Skeletal muscle tissue (tissue), 4 donors: ENCODE results near the gene WDFY3. TPM values are rescaled to one million over a fixed set of nuclear protein-coding genes. Genes with fewer than 3 reads are reported as not detected.

Experiments used
- H3K27ac ChIP-seq: one replicate; pipeline ENCODE4 v1.7.0; 2013; ENCODE audit warnings: mild to moderate bottlenecking, low read depth, low read length, inconsistent platforms
- H3K27me3 ChIP-seq, 3 donors: one replicate each; pipeline ENCODE4 v1.7.0; 2013; ENCODE audit warnings: low read length in 3 of 3; ENCODE audit not compliant: control insufficient read depth in 3 of 3, insufficient read depth in 3 of 3
- H3K36me3 ChIP-seq, 3 donors: one replicate each; pipeline ENCODE4 v1.7.0; 2013; ENCODE audit warnings: low read length in 3 of 3; ENCODE audit not compliant: control insufficient read depth in 3 of 3, insufficient read depth in 3 of 3
- H3K4me1 ChIP-seq, 3 donors: one replicate each; pipeline ENCODE4 v1.7.0; 2013; ENCODE audit warnings: low read length in 3 of 3, mild to moderate bottlenecking in 3 of 3; ENCODE audit not compliant: control insufficient read depth in 3 of 3, insufficient read depth in 3 of 3
- H3K4me3 ChIP-seq, 3 donors: one replicate each; pipeline ENCODE4 v1.7.0; 2013; ENCODE audit warnings: low read length in 3 of 3
- H3K9ac ChIP-seq, 3 donors: one replicate each; pipeline ENCODE4 v1.7.0; 2013; ENCODE audit warnings: low read length in 3 of 3, mild to moderate bottlenecking in 3 of 3, moderate library complexity in 2 of 3, low read depth in 1 of 3
- H3K9me3 ChIP-seq, 3 donors: one replicate each; pipeline ENCODE4 v1.7.0; 2013; ENCODE audit warnings: low read length in 3 of 3; ENCODE audit not compliant: control insufficient read depth in 3 of 3
- total RNA-seq: library from RNA; depleted of rRNA; stranded (reverse); fragments of >200 nt; gene quantifications from one replicate; pipeline ENCODE4 v1.2.3, GENCODE V29; 2014
- donor health status: Osteomylitis.

Gene WDFY3, protein sequence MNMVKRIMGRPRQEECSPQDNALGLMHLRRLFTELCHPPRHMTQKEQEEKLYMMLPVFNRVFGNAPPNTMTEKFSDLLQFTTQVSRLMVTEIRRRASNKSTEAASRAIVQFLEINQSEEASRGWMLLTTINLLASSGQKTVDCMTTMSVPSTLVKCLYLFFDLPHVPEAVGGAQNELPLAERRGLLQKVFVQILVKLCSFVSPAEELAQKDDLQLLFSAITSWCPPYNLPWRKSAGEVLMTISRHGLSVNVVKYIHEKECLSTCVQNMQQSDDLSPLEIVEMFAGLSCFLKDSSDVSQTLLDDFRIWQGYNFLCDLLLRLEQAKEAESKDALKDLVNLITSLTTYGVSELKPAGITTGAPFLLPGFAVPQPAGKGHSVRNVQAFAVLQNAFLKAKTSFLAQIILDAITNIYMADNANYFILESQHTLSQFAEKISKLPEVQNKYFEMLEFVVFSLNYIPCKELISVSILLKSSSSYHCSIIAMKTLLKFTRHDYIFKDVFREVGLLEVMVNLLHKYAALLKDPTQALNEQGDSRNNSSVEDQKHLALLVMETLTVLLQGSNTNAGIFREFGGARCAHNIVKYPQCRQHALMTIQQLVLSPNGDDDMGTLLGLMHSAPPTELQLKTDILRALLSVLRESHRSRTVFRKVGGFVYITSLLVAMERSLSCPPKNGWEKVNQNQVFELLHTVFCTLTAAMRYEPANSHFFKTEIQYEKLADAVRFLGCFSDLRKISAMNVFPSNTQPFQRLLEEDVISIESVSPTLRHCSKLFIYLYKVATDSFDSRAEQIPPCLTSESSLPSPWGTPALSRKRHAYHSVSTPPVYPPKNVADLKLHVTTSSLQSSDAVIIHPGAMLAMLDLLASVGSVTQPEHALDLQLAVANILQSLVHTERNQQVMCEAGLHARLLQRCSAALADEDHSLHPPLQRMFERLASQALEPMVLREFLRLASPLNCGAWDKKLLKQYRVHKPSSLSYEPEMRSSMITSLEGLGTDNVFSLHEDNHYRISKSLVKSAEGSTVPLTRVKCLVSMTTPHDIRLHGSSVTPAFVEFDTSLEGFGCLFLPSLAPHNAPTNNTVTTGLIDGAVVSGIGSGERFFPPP (N-terminal part only)
- 100 TPM for total RNA-seq

DNA sequence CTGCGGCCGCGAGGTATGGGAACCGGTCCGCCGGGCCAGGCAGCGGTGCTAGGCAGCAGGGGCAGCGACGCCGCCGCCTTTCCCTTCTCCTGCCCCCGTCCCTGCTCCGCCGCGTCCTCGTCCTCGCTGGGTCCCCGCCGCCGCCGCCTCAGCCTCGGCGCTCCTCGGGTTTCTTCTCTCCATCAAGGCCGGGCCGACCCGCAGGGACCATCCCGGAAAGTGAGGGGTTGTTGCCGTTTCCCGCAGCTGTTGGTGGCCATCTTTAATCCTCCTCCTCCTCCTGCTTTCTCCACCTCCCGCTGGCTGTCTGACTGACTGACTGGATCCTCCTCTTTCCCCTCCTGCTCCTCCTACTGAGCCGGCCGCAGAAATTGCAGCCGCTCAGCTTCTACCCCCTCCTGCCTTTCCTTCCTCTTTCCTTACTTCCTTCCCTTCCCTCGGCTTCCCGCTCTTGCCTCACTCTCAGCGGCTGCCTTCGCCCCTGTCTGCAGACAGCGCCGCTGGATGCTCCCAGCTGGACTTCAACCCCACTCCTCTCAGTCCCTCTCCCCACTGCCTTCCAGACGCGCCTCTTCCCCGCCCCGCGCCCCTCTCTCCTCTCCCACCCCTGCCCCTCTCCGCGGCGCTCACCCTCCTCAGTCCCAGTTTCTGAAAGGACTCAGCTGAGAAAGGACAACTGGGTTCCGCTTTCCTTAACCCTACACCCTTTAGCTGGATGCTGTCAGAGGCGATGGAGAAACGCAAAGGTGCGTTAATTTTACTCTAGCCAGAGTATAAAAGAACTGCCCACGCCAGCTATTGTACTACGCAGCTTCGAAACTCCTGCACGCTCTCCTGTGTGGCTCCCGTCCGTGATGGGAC is at the start of gene WDFY3:
Gene WDFY3, minus strand, starts transcription at position 309 of the 861 bp plus-strand sequence. CDS start 106,099 bp downstream, outside the sequence.
- no peaks in the 10 kb centered on the region for H3K36me3 ChIP-seq
- peak within 1 kb of the TSS; percentile 86 to 95 (median 88) for H3K9ac ChIP-seq
- no peaks in the 10 kb centered on the region for H3K27me3 ChIP-seq
- peak within 1 kb of the TSS; percentile 79 to 99 (median 84) for H3K4me3 ChIP-seq
- no peaks in the 10 kb centered on the region for H3K9me3 ChIP-seq
- peaks cover 4 to 11% (median 8%) of the 10 kb centered on the region in 3 donors for H3K4me1 ChIP-seq
- H3K27ac ChIP-seq, result peak within 1 kb of the TSS; percentile 84

DNA sequence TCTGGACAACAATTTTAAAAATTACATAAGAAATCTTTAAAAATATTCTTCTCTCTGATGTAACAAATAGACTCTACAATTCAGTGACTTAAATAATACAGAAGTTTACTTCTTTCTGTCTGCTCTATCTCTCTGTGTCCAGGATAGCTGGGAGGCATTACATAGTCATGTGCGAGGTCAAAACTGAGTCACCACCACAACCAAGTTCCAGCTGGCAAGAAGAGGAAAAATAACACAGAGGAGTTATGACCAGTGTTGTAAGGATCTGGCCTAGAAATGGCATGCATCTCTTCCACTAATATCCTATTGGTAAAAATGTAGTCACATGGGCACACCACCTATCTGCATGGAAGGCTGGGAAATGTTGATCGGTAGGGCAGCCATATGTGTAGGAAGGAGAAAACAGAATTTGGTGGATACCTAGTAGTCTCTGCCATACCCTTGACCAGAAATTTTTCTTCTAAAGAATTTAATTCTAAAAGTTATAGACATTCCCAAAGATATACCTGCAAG is 39.4 kb upstream of the WDFY3 start:
- Histone ChIP-seq H3K4me1 (no peaks in the 10 kb centered on the region), H3K27me3 (no peaks in the 10 kb centered on the region), H3K27ac (no peak overlapping the region), H3K9ac (no peak overlapping the region), H3K9me3 (no peaks in the 10 kb centered on the region), H3K4me3 (no peak overlapping the region), H3K36me3 (peaks cover 0 to 2% (median 0%) of the 10 kb centered on the region in 3 donors)

DNA sequence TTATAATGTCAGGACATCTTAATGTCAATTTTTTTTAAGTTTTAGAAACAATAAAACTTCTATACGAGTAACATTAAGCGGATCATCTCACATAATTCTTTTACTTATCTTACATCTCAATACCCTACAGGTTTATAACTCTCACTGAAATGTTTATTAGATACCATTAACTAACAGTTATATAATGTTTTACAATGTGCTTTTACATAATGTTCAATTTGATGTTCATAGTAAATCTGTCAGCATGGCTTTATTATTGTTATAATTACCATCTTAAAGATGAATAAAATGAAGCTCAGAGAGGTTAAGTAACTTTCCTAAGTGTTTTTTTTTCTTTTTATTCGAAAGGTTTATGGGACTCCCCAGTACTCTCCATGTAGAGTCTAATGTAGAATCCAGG is 33.9 kb upstream of the WDFY3 start:
- Histone ChIP-seq H3K27ac (no peak overlapping the region), H3K4me3 (no peak overlapping the region), H3K9ac (no peak overlapping the region), H3K27me3 (no peaks in the 10 kb centered on the region), H3K9me3 (no peaks in the 10 kb centered on the region), H3K36me3 (no peaks in the 10 kb centered on the region), H3K4me1 (no peaks in the 10 kb centered on the region)

DNA sequence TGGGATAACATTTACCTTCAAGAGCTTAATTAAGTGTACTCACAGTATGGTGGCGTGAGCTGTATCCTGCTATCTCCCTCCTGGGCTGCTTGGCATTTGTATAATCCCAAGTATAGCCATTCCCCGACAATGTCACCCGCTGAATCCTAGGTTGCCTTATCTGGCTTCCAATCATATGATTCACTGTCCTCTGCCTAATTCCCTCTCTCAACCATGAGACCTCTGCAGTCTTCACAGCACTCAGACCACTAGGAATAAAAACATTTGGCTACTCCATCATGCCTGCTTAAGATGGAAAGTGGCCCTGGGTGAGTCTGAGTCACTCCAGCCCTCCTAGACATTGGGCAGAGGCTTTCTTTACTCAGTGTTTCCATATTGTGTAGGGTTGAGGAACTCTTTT is 28.9 kb upstream of the WDFY3 start:
- H3K36me3 ChIP-seq, result no peaks in the 10 kb centered on the region

DNA sequence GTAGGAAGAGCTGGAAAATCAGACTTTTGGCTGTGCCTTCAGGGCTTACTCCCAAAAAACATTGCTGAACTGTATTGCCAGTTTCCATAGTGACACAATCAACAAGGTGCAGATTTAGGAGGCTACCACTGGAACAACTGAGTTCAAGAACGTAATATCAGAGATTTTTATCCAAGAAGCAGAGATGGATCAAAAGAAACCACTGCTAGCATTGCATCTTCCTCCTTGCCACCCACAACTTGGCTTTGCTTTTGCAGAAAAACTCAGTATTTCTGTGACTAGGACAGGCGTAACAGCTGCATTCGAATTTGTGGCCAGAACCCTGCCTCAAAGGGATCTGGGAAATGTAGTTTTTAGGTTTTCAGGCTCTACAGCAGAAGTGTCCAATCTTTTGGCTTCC is 27.8 kb upstream of the WDFY3 start:
- Histone ChIP-seq H3K9me3 (no peaks in the 10 kb centered on the region), H3K27me3 (no peaks in the 10 kb centered on the region), H3K4me1 (no peaks in the 10 kb centered on the region), H3K4me3 (no peak overlapping the region), H3K36me3 (no peaks in the 10 kb centered on the region), H3K27ac (no peak overlapping the region), H3K9ac (no peak overlapping the region)

More for the DNA sequence above, 28.9 kb upstream of the WDFY3 start:
- Histone ChIP-seq H3K9me3 (no peaks in the 10 kb centered on the region), H3K27ac (no peak overlapping the region), H3K4me3 (no peak overlapping the region), H3K27me3 (no peaks in the 10 kb centered on the region), H3K4me1 (no peaks in the 10 kb centered on the region), H3K9ac (no peak overlapping the region)

DNA sequence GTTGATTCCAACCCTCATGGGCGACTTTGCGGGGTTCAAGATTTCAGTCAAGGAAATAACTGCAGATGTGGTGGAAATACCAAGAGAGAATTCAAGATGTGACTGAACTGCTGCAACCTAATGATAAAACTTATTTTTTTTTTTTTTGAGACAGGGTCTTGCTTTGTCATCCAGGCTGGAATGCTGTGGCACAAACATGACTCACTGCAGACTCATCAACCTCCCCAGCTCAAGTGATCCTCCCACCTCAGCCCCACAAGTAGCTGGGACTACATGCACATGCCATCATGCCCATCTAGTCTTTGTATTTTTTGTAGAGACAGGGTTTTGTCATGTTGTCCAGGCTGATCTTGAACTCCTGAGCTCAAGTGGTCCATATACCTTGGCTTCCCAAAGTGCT is 19.5 kb upstream of the WDFY3 start:
- no peaks in the 10 kb centered on the region for H3K4me1 ChIP-seq
- no peak overlapping the region for H3K4me3 ChIP-seq
- H3K27me3 ChIP-seq, result no peaks in the 10 kb centered on the region
- no peak overlapping the region for H3K27ac ChIP-seq
- no peaks in the 10 kb centered on the region for H3K9me3 ChIP-seq
- no peaks in the 10 kb centered on the region for H3K36me3 ChIP-seq
- H3K9ac ChIP-seq, result no peak overlapping the region

DNA sequence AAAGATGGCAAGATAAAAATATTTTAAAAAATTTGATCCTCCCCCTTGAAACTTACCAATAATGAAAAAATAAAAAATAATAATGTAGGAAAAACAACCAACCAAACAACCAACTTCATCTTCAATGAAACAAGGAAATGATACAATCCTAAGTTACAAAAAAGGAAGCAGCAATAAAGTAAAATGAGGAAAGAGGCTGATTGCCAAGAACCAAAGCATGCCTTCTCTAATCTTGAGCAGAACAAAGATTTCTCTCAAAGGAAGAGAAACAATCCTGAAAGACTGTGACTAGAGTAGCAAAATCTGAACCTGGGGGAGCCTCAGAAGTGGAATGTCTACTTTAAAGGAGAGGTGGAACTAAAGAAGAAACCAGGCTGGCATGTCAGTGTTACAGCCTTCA is 10.9 kb upstream of the WDFY3 start:
- H3K27me3 ChIP-seq, result no peaks in the 10 kb centered on the region
- H3K27ac ChIP-seq, result no peak overlapping the region
- H3K9me3 ChIP-seq, result no peaks in the 10 kb centered on the region
- H3K4me3 ChIP-seq, result no peak overlapping the region
- peaks cover 0 to 2% (median 0%) of the 10 kb centered on the region in 3 donors for H3K36me3 ChIP-seq
- no peak overlapping the region for H3K9ac ChIP-seq
- H3K4me1 ChIP-seq, result no peaks in the 10 kb centered on the region

DNA sequence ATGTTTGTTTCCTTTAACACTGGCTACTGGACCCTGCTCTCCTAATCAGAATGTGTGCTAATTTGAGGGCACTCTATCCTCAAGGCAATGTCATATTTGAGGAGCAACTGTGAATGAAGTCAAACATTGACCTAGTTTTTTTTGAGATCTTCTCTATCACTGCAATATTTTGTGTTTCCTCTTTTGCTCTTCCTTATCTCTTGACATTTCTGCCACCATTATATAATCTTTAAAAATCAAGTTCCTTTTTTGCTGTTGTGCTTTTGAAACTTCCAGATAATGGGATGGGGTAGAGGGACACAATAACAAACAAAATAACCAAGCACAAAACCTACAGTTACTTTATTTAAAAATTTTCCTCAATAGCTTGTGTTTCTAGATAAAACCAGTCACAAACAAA is 7.4 kb upstream of the WDFY3 start:
- Histone ChIP-seq H3K27me3 (no peaks in the 10 kb centered on the region), H3K4me3 (no peak overlapping the region), H3K9me3 (no peaks in the 10 kb centered on the region), H3K4me1 (no peaks in the 10 kb centered on the region), H3K9ac (no peak overlapping the region), H3K36me3 (peaks cover 0 to 2% (median 0%) of the 10 kb centered on the region in 3 donors), H3K27ac (no peak overlapping the region)

DNA sequence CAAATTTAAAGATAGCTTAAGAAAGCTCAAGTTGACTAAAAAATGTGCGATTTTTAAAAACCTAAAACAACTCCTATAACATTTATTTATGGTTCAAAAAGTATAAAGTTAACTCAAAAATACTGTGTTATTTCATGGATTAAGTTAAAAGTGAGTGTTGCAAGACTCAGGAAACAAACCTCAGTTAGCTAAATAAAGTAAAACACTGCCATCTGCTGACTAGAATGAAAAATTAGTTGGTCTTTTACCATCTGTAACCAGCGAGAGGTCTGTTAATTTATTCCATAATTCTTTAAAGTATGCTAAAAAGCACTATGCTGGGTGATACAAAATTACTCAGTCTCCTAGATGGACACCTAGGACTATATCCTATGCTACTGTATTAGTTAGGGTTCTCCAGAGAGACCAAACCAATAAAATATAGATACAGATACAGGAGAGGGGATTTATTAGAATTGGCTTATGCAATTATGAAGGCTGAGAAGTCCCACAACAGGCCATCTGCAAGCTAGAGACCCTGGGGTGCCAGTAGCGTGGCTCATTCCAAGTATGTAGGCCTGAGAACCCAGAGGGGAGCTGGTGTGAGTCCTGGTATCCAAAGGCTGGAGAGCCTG is 4.9 kb upstream of the WDFY3 start:
- no peak overlapping the region for H3K9ac ChIP-seq
- no peaks in the 10 kb centered on the region for H3K27me3 ChIP-seq
- H3K27ac ChIP-seq, result no peak overlapping the region
- H3K4me3 ChIP-seq, result no peak overlapping the region
- H3K36me3 ChIP-seq, result no peaks in the 10 kb centered on the region
- H3K9me3 ChIP-seq, result no peaks in the 10 kb centered on the region
- H3K4me1 ChIP-seq, result peaks cover 0 to 6% (median 6%) of the 10 kb centered on the region in 3 donors
